NOMO-1 treated with dmso at 0.1 percent for 144 hours (cell line): ENCODE measurements around the gene EPHB1.
"Not testable (repeated sequence)": the region's sequence is repeated elsewhere in the genome, so short reads cannot be mapped to it uniquely, and the experiment has no call there.

ENCODE experiments used
- DNase-seq: peaks from one replicate; lab custom pipeline; 2025; ENCODE audit not compliant: unreplicated experiment; lab: John Stamatoyannopoulos, UW

Gene EPHB1

DNA sequence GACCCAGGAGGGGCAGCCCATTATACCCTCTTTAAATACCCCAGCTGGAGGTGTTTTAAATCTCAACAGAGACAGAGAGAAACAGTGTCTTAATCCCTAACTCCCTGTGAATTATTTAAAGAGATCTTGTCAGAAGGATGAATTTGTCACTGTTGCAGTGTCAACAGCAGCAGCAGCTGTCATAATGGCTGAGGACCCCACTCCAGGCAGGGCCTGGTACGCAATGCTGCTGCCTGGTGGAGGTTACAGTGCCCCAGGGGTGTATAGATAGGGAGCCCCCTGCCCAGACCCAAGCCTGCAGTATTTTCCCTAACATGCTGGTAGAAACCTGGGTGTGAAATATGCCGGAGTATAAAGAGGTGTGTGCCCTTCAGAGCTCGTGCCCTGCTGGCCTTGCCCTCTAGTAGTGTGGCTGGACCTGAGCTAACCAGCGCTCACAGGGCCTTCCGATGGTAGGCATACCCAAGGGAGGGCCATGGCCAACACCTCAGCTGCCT, 143.0 kb downstream of the EPHB1 start:
- no peak for DNase-seq

DNA sequence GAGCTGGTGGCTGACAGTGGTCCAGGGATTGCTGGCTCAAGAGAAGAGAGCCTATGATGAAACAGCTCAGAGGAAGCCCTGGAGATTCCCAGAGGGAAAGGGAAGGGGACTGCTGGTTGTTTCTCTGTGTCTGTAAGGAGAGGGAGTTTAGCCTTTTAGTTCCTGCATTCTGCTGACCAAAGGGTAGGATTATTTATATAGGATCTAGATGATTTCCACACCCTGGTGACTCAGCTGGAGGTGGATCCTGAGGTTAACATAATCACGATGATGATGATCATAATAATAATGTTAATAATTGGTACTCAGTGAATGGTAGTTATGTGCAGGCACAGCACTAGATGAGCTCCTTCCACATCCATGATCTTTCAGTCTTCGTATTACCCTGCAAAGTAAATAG, 144.9 kb downstream of the EPHB1 start:
- no peak for DNase-seq

DNA sequence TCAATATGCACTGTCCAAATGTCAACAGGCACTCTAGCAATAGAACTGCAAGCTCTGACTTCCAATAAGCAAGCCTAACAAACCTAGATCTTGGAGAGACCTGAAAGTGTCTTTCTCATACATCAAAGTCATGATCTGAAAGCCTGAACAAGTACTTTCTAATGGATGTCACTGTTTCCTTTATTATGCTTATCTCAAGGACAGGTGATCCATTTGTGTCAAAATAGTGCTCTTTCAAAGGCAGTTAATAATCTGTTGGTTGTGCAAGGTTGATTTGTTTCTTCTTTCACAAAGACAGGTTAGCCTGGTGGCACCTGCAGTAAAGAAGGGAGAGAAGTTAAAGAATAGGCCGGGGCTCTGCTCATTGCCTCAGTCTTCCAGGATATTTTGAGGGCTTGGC, 146.8 kb downstream of the EPHB1 start:
- no peak for DNase-seq

DNA sequence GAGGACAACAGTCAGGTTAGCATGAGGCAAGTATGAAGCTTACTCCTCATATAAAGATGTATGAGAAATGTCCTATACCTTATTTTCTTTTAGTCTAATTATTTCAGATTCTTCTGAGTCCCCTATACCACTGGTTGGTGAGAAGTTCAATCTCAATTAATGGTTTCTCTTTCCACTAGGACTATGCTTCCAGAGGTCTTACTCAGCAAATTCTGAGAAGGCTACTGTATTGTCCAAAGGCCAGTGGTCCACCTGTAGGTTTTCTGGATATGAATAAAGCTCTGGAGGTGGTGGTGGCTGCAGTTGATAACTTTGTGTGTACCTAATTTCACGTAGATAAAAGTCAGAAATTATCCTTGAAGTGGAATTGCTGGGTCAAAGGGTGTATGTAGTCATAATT, 149.4 kb downstream of the EPHB1 start:
- DNase-seq = no peak

DNA sequence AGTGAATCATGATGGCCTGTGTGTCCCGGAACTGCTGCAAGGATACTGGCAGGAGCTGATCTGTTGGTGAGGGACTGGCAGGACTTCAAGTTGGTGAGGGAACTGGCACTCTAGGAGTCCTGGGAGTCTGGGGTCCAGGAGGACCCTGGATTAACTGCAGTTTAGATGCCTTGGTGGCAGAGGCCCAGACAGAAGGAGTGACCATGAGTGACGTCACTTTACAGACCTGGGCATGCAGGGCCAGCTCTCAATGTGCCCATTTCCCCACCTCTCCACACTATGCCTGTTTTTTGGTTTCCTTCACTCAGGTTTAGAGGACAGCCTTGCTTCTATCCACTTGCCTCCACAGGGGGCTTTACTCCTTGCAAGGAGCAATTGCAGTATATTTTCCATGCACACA, 154.1 kb downstream of the EPHB1 start:
- no peak for DNase-seq

DNA sequence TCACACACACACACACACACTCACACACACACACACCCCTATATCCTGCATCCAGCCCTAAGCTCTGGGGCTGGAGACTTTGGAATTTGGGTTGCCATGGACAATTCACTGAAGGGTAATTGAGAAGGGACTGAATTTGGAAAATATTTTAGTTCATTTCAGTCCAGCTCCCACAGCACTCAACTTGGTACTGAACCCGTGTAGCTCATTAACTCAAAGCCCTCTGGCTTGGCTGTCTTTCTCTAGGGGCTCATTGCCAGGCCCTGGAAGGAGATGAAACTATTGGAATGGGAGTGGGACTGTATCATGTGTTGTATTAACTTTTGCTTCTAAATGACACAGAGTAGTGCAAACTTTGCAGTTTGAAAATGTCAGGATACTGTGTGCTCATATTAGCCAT, 157.3 kb downstream of the EPHB1 start:
- DNase-seq = no peak

DNA sequence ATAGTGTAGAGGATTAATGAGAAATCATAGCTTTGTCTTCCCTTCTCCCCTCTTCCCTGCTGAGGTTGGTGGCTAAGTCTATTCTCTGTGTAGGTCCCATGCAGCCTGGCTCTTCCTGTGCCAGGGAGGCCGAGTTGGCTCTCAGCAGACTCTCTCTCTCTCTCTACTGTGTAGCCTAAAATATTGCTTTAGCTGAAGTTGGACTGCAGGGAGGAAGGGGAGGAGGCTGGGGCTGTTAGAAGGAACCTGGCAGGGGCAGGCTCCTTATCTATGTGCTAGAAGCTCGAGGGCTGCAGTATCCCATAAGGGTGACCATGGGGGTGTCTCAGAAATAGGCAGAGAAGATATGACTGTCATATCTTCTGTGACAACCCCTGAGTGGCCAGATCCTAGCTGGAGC, 160.8 kb downstream of the EPHB1 start:
- DNase-seq = no peak

DNA sequence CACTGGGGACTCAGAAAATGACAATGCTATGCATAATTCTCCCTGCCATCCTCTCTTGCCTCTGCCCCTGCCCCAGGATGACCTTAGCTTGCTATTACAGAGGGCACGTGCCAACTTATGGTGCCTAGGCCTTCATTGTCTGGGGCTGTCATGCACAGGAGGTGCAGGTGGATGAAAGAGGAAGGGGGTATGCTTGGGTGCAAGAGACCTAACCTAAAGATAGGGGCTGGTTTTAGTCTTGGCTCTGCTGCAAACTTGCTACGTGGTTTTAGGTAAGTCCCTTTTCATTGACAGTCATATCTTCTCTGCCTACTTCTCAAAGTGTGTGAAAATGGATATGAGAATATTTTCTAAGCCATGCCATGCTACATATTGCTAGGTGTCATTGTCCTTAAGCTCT, 161.3 kb downstream of the EPHB1 start:
- DNase-seq = no peak

DNA sequence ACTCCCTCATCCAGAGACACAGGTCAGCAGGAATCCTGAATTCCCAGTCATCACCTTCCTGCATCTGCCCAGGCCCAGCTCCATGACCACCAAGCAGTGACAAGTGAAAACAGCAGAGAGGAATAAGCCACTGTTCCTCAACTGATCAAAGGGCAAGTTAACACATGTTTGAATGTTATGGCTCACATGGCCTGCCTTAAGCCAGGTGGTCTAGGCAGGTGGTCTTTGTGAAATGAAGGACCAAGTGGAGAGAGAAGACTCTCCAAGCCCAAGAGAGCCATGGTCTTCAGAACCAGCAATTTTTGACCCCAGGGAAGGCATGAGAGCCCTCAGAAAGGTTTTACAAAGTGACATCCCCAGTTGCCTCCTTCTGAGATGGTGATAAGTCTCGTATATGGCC, 161.8 kb downstream of the EPHB1 start:
- no peak for DNase-seq

DNA sequence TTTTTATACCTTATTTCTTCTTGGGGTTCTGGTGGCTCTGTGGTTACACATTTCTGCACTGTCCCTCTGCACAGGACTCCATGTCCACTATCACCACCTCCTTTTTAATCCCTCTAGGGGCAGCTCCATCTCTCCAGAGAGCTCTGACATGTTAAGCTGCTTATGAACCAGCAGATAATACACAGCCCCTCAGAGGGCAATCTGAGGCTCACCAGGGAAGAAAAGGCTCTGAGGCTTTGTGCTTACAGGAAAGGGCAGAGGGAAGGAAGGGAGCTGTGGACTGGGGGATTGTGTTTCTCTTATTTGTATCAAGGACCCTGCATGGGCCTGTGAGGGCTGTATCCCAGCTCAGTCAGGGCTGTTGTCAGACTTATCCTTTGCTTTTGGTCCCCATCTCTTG, 164.5 kb downstream of the EPHB1 start:
- no peak for DNase-seq

DNA sequence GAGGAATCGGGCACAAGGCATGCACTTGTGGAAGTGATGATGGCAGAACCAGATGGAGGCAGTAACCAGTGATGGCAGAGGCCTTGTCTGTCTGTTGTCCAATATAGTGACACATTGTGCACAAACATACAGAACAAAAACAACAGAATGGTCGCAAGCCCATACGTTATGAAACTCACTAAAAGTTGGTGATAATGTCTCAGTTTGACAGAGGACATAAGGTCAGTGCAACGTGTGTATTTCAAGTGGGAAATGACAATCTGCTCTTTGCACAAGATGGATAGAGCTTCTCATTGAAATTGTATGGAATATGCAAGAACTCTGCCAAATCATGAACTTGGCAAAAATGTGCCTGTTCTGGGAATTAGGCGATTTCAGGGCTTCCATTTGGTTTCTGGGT, 169.2 kb downstream of the EPHB1 start:
- no peak for DNase-seq

DNA sequence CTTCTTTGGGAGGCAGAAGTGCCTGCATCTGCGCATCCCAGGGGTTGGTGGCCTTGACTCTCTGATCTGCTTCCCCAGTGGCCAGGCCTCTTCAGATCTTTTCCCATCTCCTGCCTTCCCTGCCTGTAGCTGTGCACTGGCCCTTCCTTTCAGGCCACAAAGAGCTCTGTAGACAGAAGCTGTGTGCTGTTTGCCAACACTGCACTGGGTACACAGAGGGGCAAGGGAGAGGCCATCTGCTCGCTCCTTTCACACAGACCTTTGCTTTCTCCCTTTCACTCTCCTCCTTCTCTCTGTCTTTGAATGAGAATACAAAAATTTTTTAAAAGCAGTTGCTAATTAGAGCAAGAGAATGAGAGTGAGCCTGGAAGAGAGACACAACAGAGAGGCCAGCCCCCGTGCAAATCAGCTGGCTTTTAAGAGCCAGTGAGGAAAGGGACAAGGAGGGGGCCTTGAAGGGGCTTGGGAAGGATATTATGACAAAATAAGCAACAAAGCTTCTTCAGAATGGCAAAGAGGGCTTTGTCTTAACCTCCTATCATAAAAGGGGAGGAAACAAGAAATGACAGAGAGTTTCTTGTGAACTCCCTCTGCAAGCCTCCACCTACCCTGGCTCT, 170.9 kb downstream of the EPHB1 start:
- no peak for DNase-seq

DNA sequence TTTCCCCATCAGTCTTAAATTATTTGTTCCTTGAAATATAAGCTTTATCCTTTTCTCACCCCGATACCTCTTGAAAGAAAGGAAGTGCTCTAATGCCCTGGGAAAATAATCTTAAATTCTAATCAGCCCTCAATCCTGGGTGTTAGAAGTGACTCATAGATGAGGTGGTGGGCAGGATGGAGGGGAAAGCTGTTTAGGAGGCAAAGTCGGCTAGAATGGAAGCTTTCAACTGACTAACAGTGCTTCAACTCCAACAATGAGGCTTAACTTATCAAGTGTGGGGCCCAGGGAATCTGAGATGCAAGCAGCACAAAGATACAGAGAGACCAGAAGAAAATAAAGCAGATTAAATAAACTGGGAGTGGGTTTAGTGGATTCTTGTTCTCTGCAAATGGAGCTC, 175.8 kb downstream of the EPHB1 start:
- no peak for DNase-seq

DNA sequence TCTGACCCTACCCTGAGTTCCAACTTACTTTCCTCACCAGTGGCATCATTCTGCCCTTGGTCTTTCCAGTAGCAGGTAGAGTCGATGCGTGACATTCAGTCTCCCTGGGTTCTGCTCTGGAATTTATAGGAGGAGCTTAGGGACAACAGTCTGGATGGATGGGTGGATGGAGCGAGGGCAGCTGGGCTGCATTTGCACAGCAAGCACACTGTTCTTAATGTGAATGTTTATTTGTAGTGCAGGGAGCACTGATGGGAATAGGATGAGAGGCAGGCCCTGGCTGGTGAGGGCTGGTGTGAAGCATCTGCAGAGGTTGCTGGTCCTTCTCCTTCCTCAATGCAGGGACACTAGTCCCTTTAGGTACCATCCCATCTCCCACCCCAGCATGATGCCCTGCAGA, 176.2 kb downstream of the EPHB1 start:
- DNase-seq = no peak

DNA sequence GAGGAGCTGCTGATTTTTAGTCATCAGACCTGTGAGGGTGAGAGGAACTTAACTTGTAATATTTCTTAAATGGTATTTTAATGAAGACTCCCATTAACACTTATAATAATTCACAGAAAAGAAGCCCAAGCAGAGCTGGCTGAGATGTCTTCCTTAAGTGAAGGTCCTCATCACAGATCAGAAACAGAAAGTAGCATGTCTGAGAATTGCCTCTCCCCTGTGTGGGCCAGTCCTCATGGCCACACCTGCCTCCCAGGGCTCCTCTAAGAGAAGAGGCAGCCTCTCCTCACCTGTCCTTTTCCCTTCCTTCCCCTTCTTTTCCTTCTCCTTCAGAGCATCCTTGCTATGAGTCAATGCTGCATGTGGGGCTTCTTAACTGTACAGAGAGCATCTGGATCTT, 176.8 kb downstream of the EPHB1 start:
- not testable (repeated sequence) for DNase-seq

DNA sequence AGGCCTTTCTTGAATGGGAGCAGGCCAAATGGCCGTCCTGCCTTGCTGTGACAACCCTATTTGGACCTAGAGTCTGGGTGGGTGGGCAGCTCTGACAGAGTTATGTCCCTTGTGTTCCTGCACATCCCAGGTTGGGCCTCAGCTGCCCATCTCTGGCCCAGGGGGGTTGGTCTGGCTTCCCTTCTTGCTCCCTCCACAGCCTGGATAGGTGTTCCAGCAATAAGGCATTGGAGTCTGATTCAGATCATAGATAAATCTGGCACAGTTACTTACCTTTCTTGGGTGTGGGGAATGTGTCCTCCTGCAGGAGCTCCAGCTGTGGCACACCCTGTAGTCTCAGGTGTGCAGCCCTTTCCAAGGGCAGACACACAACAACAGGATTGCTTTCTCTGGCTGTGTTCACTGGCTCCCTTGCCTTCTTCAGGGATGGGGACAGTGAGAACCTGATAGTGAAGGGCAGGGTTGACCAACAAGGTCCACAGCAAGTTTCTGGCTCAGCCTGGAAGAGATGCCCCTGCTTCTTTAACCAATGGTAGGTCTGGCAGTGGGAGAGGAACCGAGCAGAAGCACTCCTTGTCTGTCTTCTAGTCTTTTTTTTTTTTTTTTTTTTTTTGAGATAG, 177.9 kb downstream of the EPHB1 start:
- DNase-seq = no peak

DNA sequence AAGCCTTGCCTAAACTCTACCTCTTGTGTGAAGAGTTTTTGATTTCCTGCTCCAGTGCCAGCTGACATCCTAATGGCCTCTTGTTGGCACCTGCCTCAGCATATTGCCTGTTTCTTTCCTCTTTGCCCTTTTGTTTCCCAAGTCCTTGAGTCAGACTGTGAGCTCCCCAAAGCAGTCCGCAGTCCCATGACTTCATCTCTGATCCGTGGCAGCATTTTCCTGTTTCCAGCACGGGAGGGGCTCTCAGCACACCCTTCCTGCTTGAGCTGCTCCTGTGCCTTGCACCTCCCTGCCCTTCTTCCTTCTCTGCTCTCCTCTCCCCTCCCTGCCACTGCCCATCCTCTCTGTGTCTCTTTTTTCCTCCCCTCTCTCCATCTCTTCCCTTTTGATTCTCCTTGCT, 179.6 kb downstream of the EPHB1 start:
- DNase-seq = no peak

DNA sequence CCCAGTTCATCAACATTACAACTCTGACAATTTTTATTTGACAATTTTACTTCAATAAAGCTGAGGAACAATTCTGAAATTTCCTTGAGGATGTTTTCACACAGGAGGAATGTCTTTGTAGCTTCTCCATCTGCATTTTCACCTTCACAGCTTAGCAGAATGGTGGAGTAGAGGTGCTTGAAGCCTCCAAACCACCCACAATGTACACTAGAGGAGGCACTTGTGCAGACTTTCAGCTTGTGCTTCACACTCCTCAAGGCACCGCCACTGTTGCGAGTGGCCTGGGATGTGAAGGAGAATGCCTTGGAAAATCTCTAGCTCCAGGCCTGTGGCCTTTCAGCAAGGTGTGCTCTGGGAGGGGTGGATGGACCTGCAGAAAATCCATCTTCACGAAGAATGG, 181.9 kb downstream of the EPHB1 start:
- DNase-seq = no peak

DNA sequence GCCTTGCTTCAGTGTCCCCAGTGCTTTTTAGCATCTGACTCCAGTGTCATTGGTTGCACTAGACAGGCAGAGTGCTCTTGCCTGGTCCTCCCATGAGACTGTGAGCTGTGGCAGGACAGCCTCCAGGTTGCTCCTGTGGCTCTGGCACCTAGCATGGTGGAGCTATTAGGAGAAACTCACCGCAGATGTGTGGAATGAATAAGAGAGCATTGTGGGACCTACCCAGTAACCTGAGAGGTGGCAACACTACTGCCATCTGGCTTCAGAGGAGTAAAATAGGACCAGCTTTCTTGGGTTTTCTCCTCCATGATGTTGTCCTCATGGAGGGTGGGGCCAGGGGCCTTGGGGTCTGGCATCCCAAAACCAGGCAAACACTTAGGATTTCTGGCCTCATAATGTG, 183.6 kb downstream of the EPHB1 start:
- DNase-seq = no peak

DNA sequence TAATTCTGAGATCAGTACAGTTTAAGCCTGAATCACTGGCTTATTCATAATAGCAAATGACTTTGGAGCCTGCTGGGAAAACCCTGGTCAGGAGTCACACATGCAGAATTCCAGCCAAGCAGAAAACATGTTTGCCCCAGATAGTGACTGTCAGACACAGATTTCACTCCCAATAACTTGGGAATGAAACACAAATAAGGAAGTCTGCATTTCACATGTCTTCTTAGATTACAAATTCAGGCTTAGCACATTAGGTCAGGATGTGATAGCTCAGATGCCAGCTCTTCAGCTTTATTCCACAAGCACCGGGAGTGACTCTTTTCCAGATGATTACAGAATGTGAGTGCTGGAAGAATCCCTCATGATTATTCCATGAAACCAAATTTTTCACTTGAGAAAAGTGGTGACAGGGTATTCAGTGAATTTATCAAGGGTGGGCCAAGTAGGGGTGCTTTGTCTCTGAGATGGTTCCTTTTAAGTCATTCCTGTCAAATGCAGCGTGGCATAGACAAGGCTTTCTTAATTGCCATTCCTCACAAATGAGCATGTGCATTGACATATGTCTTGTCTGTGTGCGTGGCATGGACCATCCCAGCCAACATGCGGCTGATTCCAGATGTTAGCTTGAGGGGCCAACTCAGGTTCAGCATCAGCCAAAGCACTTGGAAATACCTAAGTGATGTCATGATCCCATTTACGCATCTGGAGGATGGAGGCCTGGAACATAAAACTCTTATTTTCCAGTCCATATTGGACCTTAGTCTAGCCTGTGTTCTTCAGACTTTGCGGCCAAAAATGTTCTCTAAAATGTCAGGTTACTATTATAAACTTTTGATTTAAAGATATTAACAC, 191.0 kb downstream of the EPHB1 start:
- DNase-seq = no peak

DNA sequence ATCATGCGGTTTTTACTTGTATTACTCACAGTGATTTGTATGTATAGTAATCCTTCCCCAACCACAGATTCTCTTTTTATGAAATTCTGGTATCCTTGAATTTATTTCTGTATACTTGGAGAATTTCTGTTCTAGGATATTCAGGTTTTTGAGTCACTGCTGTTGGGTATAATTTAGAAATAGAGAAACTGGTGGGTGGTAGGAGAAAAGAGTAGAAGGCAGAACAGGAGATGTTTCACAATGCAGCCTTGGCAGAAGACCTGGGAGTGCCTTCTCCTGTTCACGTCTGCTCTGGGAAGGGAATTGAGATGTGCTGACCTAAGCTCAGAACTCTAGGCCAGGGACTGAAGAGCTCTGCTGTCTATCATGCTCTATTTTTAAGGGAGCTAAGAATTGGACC, 193.6 kb downstream of the EPHB1 start:
- DNase-seq = no peak

DNA sequence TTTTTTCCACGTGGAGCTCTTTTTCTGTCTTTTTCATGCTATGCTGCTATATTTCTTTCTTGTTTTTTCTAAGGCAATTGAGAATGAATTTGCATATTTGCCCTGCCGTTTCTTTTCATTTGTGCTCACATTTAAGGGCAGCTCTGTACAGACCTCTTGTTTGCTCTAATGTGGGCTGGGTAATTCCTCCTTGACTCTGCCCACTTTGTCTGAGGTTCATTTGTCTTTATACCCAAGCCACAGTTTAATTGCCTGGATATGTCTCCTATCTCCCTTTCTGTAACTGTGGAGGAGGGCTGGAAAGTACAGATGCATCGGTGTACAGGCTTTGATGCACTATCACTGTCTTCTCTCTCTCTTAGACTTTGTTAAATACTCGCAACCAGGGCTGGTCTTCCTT, 195.9 kb downstream of the EPHB1 start:
- no peak for DNase-seq
